GM18517 (cell line): ENCODE results near the gene UBE2H.

Experiments used
- ATAC-seq: cut with Tn5 transposase; IDR thresholded peaks from one replicate; pipeline ENCODE4 v1.9.1; 2021; ENCODE audit warnings: mild to moderate bottlenecking, moderate library complexity; ENCODE audit not compliant: unreplicated experiment

The UBE2H gene

GRCh38 chr7:129950933-129951225 is 1.9 kb downstream of the UBE2H start:
- no peak for ATAC-seq

GRCh38 chr7:129950191-129950932 is 2.4 kb downstream of the UBE2H start:
- peak; percentile 44 for ATAC-seq

GRCh38 chr7:129949292-129950133 is 3.2 kb downstream of the UBE2H start:
- peak; percentile 22 for ATAC-seq

- peak; percentile 40 for ATAC-seq
Observed at GRCh38 chr7:129948877-129949291, 3.9 kb downstream of the UBE2H start.

GRCh38 chr7:129948338-129948737 is 4.4 kb downstream of the UBE2H start:
- no peak for ATAC-seq

- no peak for ATAC-seq
Observed at GRCh38 chr7:129947701-129948100, 5.1 kb downstream of the UBE2H start.

GRCh38 chr7:129947049-129947448 is 5.7 kb downstream of the UBE2H start:
- no peak for ATAC-seq

- no peak for ATAC-seq
Observed at GRCh38 chr7:129946282-129946681, 6.5 kb downstream of the UBE2H start.

- no peak for ATAC-seq
Observed at GRCh38 chr7:129943352-129943751, 9.4 kb downstream of the UBE2H start.

GRCh38 chr7:129940329-129940728 is 12.4 kb downstream of the UBE2H start:
- ATAC-seq = no peak

- ATAC-seq = no peak
Observed at GRCh38 chr7:129939881-129940280, 12.9 kb downstream of the UBE2H start.

GRCh38 chr7:129933627-129934026 is 19.1 kb downstream of the UBE2H start:
- ATAC-seq = no peak

- no peak for ATAC-seq
Observed at GRCh38 chr7:129926618-129927017, 26.1 kb downstream of the UBE2H start.

- ATAC-seq = no peak
Observed at GRCh38 chr7:129925416-129926002, 27.3 kb downstream of the UBE2H start.

GRCh38 chr7:129924602-129925001 is 28.2 kb downstream of the UBE2H start:
- ATAC-seq = no peak

GRCh38 chr7:129923709-129924108 is 29.1 kb downstream of the UBE2H start:
- ATAC-seq = peak; percentile 79

GRCh38 chr7:129919492-129919891 is 33.3 kb downstream of the UBE2H start:
- ATAC-seq = no peak

- ATAC-seq = no peak
Observed at GRCh38 chr7:129918922-129919321, 33.8 kb downstream of the UBE2H start.

- ATAC-seq = no peak
Observed at GRCh38 chr7:129917934-129918333, 34.8 kb downstream of the UBE2H start.

- no peak for ATAC-seq
Observed at GRCh38 chr7:129914536-129915272, 38.1 kb downstream of the UBE2H start.

GRCh38 chr7:129913428-129913827 is 39.3 kb downstream of the UBE2H start:
- no peak for ATAC-seq
